GM18867 (cell line): ENCODE data around the gene GPNMB.

Source experiments
- ATAC-seq: cut with Tn5 transposase; IDR thresholded peaks from one replicate; pipeline ENCODE4 v1.9.1; 2021; ENCODE audit warnings: mild to moderate bottlenecking, moderate library complexity; ENCODE audit not compliant: unreplicated experiment

The GPNMB gene

GRCh38 chr7:23268746-23269145 is 22.2 kb downstream of the GPNMB start:
- no peak for ATAC-seq

GRCh38 chr7:23272275-23272674 is 25.7 kb downstream of the GPNMB start:
- ATAC-seq, result no peak

GRCh38 chr7:23273141-23273599 is 26.6 kb downstream of the GPNMB start:
- ATAC-seq, result peak; percentile 96

GRCh38 chr7:23275912-23276311 is 29.3 kb downstream of the GPNMB start:
- ATAC-seq, result no peak

- no peak for ATAC-seq
These were observed 29.8 kb downstream of the GPNMB start for GRCh38 chr7:23276376-23276775.

GRCh38 chr7:23276947-23277346 is 30.4 kb downstream of the GPNMB start:
- ATAC-seq, result no peak

GRCh38 chr7:23277359-23277989 is 30.9 kb downstream of the GPNMB start:
- ATAC-seq, result no peak

- ATAC-seq, result no peak
These were observed 33.4 kb downstream of the GPNMB start for GRCh38 chr7:23279819-23280525.

GRCh38 chr7:23283086-23283485 is 36.5 kb downstream of the GPNMB start:
- no peak for ATAC-seq

GRCh38 chr7:23284871-23285270 is 38.3 kb downstream of the GPNMB start:
- ATAC-seq, result no peak

- ATAC-seq, result no peak
These were observed 39.4 kb downstream of the GPNMB start for GRCh38 chr7:23285657-23286646.

- ATAC-seq, result no peak
These were observed 41.0 kb downstream of the GPNMB start for GRCh38 chr7:23287612-23288011.

GRCh38 chr7:23290993-23291392 is 44.4 kb downstream of the GPNMB start:
- no peak for ATAC-seq

GRCh38 chr7:23291957-23292560 is 45.5 kb downstream of the GPNMB start:
- ATAC-seq, result no peak

- no peak for ATAC-seq
These were observed 46.0 kb downstream of the GPNMB start for GRCh38 chr7:23292623-23293022.

GRCh38 chr7:23293500-23294073 is 47.0 kb downstream of the GPNMB start:
- ATAC-seq, result no peak

- ATAC-seq, result no peak
These were observed 48.2 kb downstream of the GPNMB start for GRCh38 chr7:23294549-23295400.

GRCh38 chr7:23295401-23295697 is 48.8 kb downstream of the GPNMB start:
- no peak for ATAC-seq

GRCh38 chr7:23298141-23298881 is 51.7 kb downstream of the GPNMB start:
- ATAC-seq, result no peak
